GM12878 (cell line): ENCODE measurements around the gene C11orf91. TPM values are rescaled to one million over a fixed set of nuclear protein-coding genes. Genes with fewer than 3 reads are reported as not detected.

ENCODE experiments used
- ATAC-seq: fragments of 200-7000 bp; cut with Tn5 transposase; 3 replicates; pipeline ENCODE4 v1.9.1; 2020; ENCODE audit warnings: mild to moderate bottlenecking, moderate library complexity
- BruUV-seq: library from RNA; stranded (reverse); fragments of 400-500 nt; replicated peaks from 2 replicates; lab custom pipeline; 2021; lab: Mats Ljungman, UMichigan
- CTCF ChIA-PET: fragments of 300-600 bp; sonication (Branson Sonifier 250); formaldehyde crosslinking; extraction: SDS; loops from one replicate; lab custom pipeline; 2021; ENCODE audit warnings: inconsistent platforms; lab: Yijun Ruan, JAX
- POLR2A ChIA-PET: fragments of 350-600 bp; formaldehyde crosslinking; extraction: SDS; loops from one replicate; lab custom pipeline; 2021; ENCODE audit warnings: inconsistent platforms; lab: Charles Lee
- RAD21 ChIA-PET: fragments of 300-600 bp; sonication (Branson Sonifier 250); formaldehyde crosslinking; loops from one replicate; lab custom pipeline; 2023; ENCODE audit warnings: antibody characterized with exemption; ENCODE audit not compliant: unreplicated experiment; lab: Charles Lee
- SMC1A ChIA-PET: fragments of 300-600 bp; sonication (Branson Sonifier 250); formaldehyde crosslinking; loops from one replicate; lab custom pipeline; 2023; ENCODE audit not compliant: unreplicated experiment, uncharacterized antibody; lab: Charles Lee
- DNase-seq: peaks from one replicate; pipeline ENCODE4 v3.0.0-alpha.2; 2011; ENCODE audit warnings: low read depth, low spot score
- FAIRE-seq: peaks from 3 replicates; lab custom pipeline; 2011; peaks lifted over from hg19 to GRCh38; lab: Jason Lieb, UNC
- H2AFZ ChIP-seq: 2 replicates; pipeline ENCODE4 v1.6.0; 2011; ENCODE audit warnings: low read depth, low read length, control low read depth; ENCODE audit not compliant: control insufficient read depth
- H3K27ac ChIP-seq: 2 replicates; pipeline ENCODE4 v1.5.1; 2011; ENCODE audit warnings: control low read depth; ENCODE audit not compliant: control insufficient read depth, insufficient read depth
- H3K27me3 ChIP-seq, 2 experiments: replicated peaks in 1 of 2; 2 replicates each; pipeline versions ENCODE4 v1.6.0 to v1.6.1; 2011; ENCODE audit warnings: low read length in 1 of 2; ENCODE audit not compliant: control insufficient read depth in 2 of 2, insufficient read depth in 2 of 2
- H3K36me3 ChIP-seq, 2 experiments: 2 replicates each; pipeline ENCODE4 v1.5.1; 2011; ENCODE audit warnings: low read length in 1 of 2; ENCODE audit not compliant: control insufficient read depth in 2 of 2, insufficient read depth in 2 of 2
- H3K4me1 ChIP-seq: 2 replicates; pipeline ENCODE4 v1.6.1; 2011; ENCODE audit warnings: mild to moderate bottlenecking, low read length, moderate library complexity, mixed read lengths; ENCODE audit not compliant: control insufficient read depth, insufficient read depth
- H3K4me2 ChIP-seq: 2 replicates; pipeline ENCODE4 v1.6.0; 2011; ENCODE audit warnings: control low read depth; ENCODE audit not compliant: control insufficient read depth, insufficient read depth
- H3K4me3 ChIP-seq: fragments of 200-600 bp; sonication (generic); 2 replicates; pipeline ENCODE4 v1.5.1; 2016
- H3K79me2 ChIP-seq: 2 replicates; pipeline ENCODE4 v1.6.0; 2011; ENCODE audit warnings: low read length; ENCODE audit not compliant: control insufficient read depth, insufficient read depth
- H3K9ac ChIP-seq: 2 replicates; pipeline ENCODE4 v1.8.0; 2011; ENCODE audit warnings: low read length, control low read depth, mixed read lengths; ENCODE audit not compliant: control insufficient read depth, insufficient read depth
- H3K9me3 ChIP-seq: replicated peaks from 3 replicates; pipeline ENCODE4 v1.5.1; 2011; ENCODE audit warnings: mild to moderate bottlenecking, low read length; ENCODE audit not compliant: control insufficient read depth, insufficient read depth
- H4K20me1 ChIP-seq: 2 replicates; pipeline ENCODE4 v1.6.0; 2011; ENCODE audit not compliant: control insufficient read depth, insufficient read depth
- CREM ChIP-seq: IDR thresholded peaks from 2 replicates; pipeline ENCODE4 v1.6.1; 2014; ENCODE audit warnings: antibody characterized with exemption, low read depth
- E2F8 ChIP-seq: fragments of 450-650 bp; IDR thresholded peaks from 2 replicates; pipeline ENCODE4 v1.6.1; 2018; ENCODE audit warnings: mild to moderate bottlenecking, low read depth, moderate library complexity; ENCODE audit not compliant: partially characterized antibody
- IKZF2 ChIP-seq, 2 experiments: fragments of 450-650 bp; IDR thresholded peaks; 2 replicates each; pipeline ENCODE4 v1.6.1; 2017; ENCODE audit warnings: mild to moderate bottlenecking in 2 of 2, moderate library complexity in 2 of 2
- NFXL1 ChIP-seq: fragments of 450-650 bp; IDR thresholded peaks from 2 replicates; pipeline ENCODE4 v1.6.1; 2017; ENCODE audit warnings: antibody characterized with exemption, mild to moderate bottlenecking, borderline replicate concordance
- NR2F1 ChIP-seq: fragments of 450-650 bp; conservative IDR thresholded peaks from 2 replicates; pipeline ENCODE4 v1.6.1; 2017; ENCODE audit warnings: mild to moderate bottlenecking
- NRF1 ChIP-seq: conservative IDR thresholded peaks from 2 replicates; pipeline ENCODE4 v1.6.1; 2011; ENCODE audit warnings: mild to moderate bottlenecking, low read depth, low read length, improper control_type of control experiment
- SMAD1 ChIP-seq: fragments of 450-650 bp; IDR thresholded peaks from 2 replicates; pipeline ENCODE4 v1.6.1; 2018; ENCODE audit warnings: mild to moderate bottlenecking, low read depth; ENCODE audit not compliant: partially characterized antibody
- YBX1 ChIP-seq: fragments of 450-650 bp; IDR thresholded peaks from 2 replicates; pipeline ENCODE4 v1.6.1; 2016; ENCODE audit warnings: antibody characterized with exemption
- ZNF274 ChIP-seq: IDR thresholded peaks from one replicate; pipeline ENCODE4 v1.8.0; 2011; ENCODE audit not compliant: insufficient read length, insufficient read depth
- WGBS: methylation state at CpG from one replicate; pipeline ENCODE4 v1.1.6; 2016; ENCODE audit warnings: low lambda C conversion rate; ENCODE audit not compliant: insufficient replicate concordance, insufficient coverage; ENCODE audit errors: missing lambda C conversion rate; 5-methylcytosine and 5-hydroxymethylcytosine counted together
- in situ Hi-C: fragments of 300-500 bp; cut with MboI; formaldehyde crosslinking; loops from 9 replicates; pipeline ENCODE4 v1.14.3; 2018; ENCODE audit warnings: mixed read lengths
- intact Hi-C: fragments of 100-400 bp; cut with micrococcal nuclease; formaldehyde crosslinking; loops from one replicate; pipeline ENCODE4 v1.14.2; 2022; ENCODE audit not compliant: unreplicated experiment
- polyA plus RNA-seq, 11 experiments: library from polyadenylated mRNA; depleted of rRNA in 4 of 11; unstranded in 6 of 11; stranded (reverse) in 5 of 11; fragments of >200 nt; fragmentation: Nextera tagmentation in 4 of 11; fragmentation: Illumina TruSeq in 1 of 11; extraction: Ambion mirVana in 4 of 11; extraction: Trizol in 1 of 11; gene quantifications; 1 replicate in 1 of 11; 2 replicates in 10 of 11; pipeline versions ENCODE4 v1.2.1 to v1.2.3, GENCODE V29; 2011 to 2016; ENCODE audit warnings: inconsistent platforms in 2 of 11, missing spikeins in 2 of 11, low read depth in 1 of 11
- total RNA-seq, 4 experiments: library from RNA; depleted of rRNA in 3 of 4; stranded (reverse); fragments of >200 nt in 3 of 4; fragmentation: Illumina TruSeq in 1 of 4; extraction: Trizol in 1 of 4; gene quantifications; 2 replicates each; pipeline versions ENCODE4 v1.2.1 to v1.2.3, GENCODE V29; 2013 to 2021
- TF ChIP-seq, protein P1 (sequence below): fragments of 450-650 bp; IDR thresholded peaks from 2 replicates; pipeline ENCODE4 v1.6.1; 2017; ENCODE audit warnings: antibody characterized with exemption, mild to moderate bottlenecking, moderate library complexity
- TF ChIP-seq, protein P2 (sequence below): fragments of 450-650 bp; conservative IDR thresholded peaks from 2 replicates; pipeline ENCODE4 v1.6.1; 2017; ENCODE audit warnings: mild to moderate bottlenecking, moderate library complexity

Gene C11orf91
- total and polyA plus RNA-seq, 10 of the 15 experiments (the other 5 are each of a cell fraction or from before 2014, with no cell fraction given), result not detected

GRCh38 chr11:33691066-33691864, 9.4 kb downstream of the C11orf91 start:
- POLR2A ChIA-PET, result no interaction called here
- H3K79me2 ChIP-seq, result no peaks in the 10 kb centered on the region
- no peak for FAIRE-seq
- H4K20me1 ChIP-seq, result no peaks in the 10 kb centered on the region
- H3K27me3 ChIP-seq, result no peaks in the 10 kb centered on the region
- H3K36me3 ChIP-seq, result no peaks in the 10 kb centered on the region
- peaks cover 12% of the 10 kb centered on the region for H3K4me1 ChIP-seq
- SMC1A ChIA-PET, result interaction anchor here (0.6 to 6.2 kb wide), 7 partner anchors 9 to 525 kb away, joined by 3 to 30 read pairs (median 5); partner anchors contain the start of gene C11orf91
- CTCF ChIA-PET, result interaction anchor here (0.9 to 5.2 kb wide), 4 partner anchors 13 to 337 kb away, joined by 3 to 42 read pairs (median 14); no protein-coding TSS in a partner anchor
- TF ChIP-seq, protein P1, sequence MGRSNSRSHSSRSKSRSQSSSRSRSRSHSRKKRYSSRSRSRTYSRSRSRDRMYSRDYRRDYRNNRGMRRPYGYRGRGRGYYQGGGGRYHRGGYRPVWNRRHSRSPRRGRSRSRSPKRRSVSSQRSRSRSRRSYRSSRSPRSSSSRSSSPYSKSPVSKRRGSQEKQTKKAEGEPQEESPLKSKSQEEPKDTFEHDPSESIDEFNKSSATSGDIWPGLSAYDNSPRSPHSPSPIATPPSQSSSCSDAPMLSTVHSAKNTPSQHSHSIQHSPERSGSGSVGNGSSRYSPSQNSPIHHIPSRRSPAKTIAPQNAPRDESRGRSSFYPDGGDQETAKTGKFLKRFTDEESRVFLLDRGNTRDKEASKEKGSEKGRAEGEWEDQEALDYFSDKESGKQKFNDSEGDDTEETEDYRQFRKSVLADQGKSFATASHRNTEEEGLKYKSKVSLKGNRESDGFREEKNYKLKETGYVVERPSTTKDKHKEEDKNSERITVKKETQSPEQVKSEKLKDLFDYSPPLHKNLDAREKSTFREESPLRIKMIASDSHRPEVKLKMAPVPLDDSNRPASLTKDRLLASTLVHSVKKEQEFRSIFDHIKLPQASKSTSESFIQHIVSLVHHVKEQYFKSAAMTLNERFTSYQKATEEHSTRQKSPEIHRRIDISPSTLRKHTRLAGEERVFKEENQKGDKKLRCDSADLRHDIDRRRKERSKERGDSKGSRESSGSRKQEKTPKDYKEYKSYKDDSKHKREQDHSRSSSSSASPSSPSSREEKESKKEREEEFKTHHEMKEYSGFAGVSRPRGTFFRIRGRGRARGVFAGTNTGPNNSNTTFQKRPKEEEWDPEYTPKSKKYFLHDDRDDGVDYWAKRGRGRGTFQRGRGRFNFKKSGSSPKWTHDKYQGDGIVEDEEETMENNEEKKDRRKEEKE, result no peak
- TF ChIP-seq CREM (no peak), ZNF274 (no peak), YBX1 (no peak), NRF1 (no peak), NFXL1 (no peak), E2F8 (no peak), NR2F1 (no peak), SMAD1 (no peak), IKZF2 (IDR thresholded peaks at IDR 0.05) (no peak)
- TF ChIP-seq, protein P2, sequence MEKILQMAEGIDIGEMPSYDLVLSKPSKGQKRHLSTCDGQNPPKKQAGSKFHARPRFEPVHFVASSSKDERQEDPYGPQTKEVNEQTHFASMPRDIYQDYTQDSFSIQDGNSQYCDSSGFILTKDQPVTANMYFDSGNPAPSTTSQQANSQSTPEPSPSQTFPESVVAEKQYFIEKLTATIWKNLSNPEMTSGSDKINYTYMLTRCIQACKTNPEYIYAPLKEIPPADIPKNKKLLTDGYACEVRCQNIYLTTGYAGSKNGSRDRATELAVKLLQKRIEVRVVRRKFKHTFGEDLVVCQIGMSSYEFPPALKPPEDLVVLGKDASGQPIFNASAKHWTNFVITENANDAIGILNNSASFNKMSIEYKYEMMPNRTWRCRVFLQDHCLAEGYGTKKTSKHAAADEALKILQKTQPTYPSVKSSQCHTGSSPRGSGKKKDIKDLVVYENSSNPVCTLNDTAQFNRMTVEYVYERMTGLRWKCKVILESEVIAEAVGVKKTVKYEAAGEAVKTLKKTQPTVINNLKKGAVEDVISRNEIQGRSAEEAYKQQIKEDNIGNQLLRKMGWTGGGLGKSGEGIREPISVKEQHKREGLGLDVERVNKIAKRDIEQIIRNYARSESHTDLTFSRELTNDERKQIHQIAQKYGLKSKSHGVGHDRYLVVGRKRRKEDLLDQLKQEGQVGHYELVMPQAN, result no peak
- TF ChIP-seq, all 136 proteins: peak for 0
- Histone ChIP-seq H3K4me2 (no peak overlapping the region), H3K9ac (no peak overlapping the region), H3K4me3 (no peak overlapping the region), H3K9me3 (peaks cover 5% of the 10 kb centered on the region; the same call in 2 of the 3 replicates), H2AFZ (no peak overlapping the region), H3K27ac (no peak overlapping the region)
- in situ Hi-C loops (no loop called here), intact Hi-C loops (no loop called here)
- BruUV-seq, result no TSS peak
- WGBS, result 61% methylated on average over 6 of the region's 6 CpGs
- DNase-seq (no peak), ATAC-seq (no peak)
- RAD21 ChIA-PET, result interaction anchor here (1.3 to 2.1 kb wide), 2 partner anchors 51 to 328 kb away, joined by 4 to 14 read pairs; no protein-coding TSS in a partner anchor
